SK-N-SH (cell line): ENCODE results near the gene FGF22. TPM values are rescaled to one million over a fixed set of nuclear protein-coding genes. Genes with fewer than 3 reads are reported as not detected.

ENCODE experiments used
- CTCF ChIA-PET: fragments of 300-600, 350-600 bp; formaldehyde crosslinking; extraction: SDS; loops from one replicate; lab custom pipeline; 2021; lab: Yijun Ruan, JAX
- POLR2A ChIA-PET: fragments of 350-600 bp; sonication (Branson Sonifier 250); formaldehyde crosslinking; extraction: SDS; loops from one replicate; lab custom pipeline; 2020; ENCODE audit warnings: antibody characterized with exemption, inconsistent platforms; lab: Yijun Ruan, JAX
- DNase-seq: peaks from one replicate; pipeline ENCODE4 v3.0.0; 2012
- H2AFZ ChIP-seq: fragments of 200-600 bp; sonication (generic); 2 replicates; pipeline ENCODE4 v1.8.1; 2016; ENCODE audit warnings: antibody characterized with exemption, mild to moderate bottlenecking, low read depth
- H3F3A ChIP-seq: fragments of 200-600 bp; sonication (generic); replicated peaks from 2 replicates; pipeline ENCODE3; 2016; ENCODE audit warnings: antibody characterized with exemption, mild to moderate bottlenecking; ENCODE audit not compliant: insufficient read depth
- H3K27ac ChIP-seq, 2 experiments: fragments of 200-500 bp in 1 of 2; fragments of 200-600 bp in 1 of 2; sonication (Bioruptor generic) in 1 of 2; sonication (generic), shearing (Covaris generic) in 1 of 2; 2 replicates each; pipeline versions ENCODE4 v1.5.1 to v1.6.1; 2014 to 2016; ENCODE audit warnings: low read depth in 2 of 2, inconsistent platforms in 1 of 2, low read length in 1 of 2, mild to moderate bottlenecking in 1 of 2, mixed read lengths in 1 of 2
- H3K27me3 ChIP-seq: fragments of 200-600 bp; sonication (generic), shearing (Covaris generic); 2 replicates; pipeline ENCODE4 v1.6.1; 2016; ENCODE audit warnings: mixed run types; ENCODE audit not compliant: insufficient read depth
- H3K36me3 ChIP-seq, 2 experiments: fragments of 200-500 bp in 1 of 2; fragments of 200-600 bp in 1 of 2; sonication (Bioruptor generic) in 1 of 2; sonication (generic) in 1 of 2; replicated peaks in 1 of 2; 2 replicates each; pipeline versions ENCODE3 to v1.5.1; 2014 to 2016; ENCODE audit warnings: low read length in 1 of 2, mild to moderate bottlenecking in 1 of 2; ENCODE audit not compliant: insufficient read depth in 2 of 2, control insufficient read depth in 1 of 2
- H3K4me1 ChIP-seq, 2 experiments: fragments of 200-500 bp in 1 of 2; fragments of 200-600 bp in 1 of 2; sonication (Bioruptor generic) in 1 of 2; sonication (generic), shearing (Covaris generic) in 1 of 2; 2 replicates each; pipeline versions ENCODE4 v1.5.1 to v1.6.1; 2014 to 2016; ENCODE audit warnings: low read depth in 1 of 2, low read length in 1 of 2, mixed run types in 1 of 2; ENCODE audit not compliant: insufficient read depth in 2 of 2, control insufficient read depth in 1 of 2
- H3K4me2 ChIP-seq: fragments of 200-600 bp; sonication (generic), shearing (Covaris generic); 2 replicates; pipeline ENCODE4 v1.6.1; 2017; ENCODE audit warnings: mixed run types
- H3K4me3 ChIP-seq, 2 experiments: fragments of 200-500 bp in 1 of 2; fragments of 200-600 bp in 1 of 2; sonication (Bioruptor generic) in 1 of 2; sonication (generic), shearing (Covaris generic) in 1 of 2; 2 replicates each; pipeline versions ENCODE4 v1.5.1 to v1.8.1; 2014 to 2016; ENCODE audit warnings: low read depth in 2 of 2, inconsistent platforms in 1 of 2, low read length in 1 of 2, mild to moderate bottlenecking in 1 of 2, mixed read lengths in 1 of 2, moderate library complexity in 1 of 2
- H3K79me2 ChIP-seq: fragments of 200-600 bp; sonication (generic); 2 replicates; pipeline ENCODE4 v1.8.1; 2017; ENCODE audit warnings: mild to moderate bottlenecking; ENCODE audit not compliant: insufficient read depth
- H3K9ac ChIP-seq: fragments of 200-600 bp; sonication (generic); 2 replicates; pipeline ENCODE4 v1.6.1; 2017; ENCODE audit warnings: mixed run types
- H3K9me2 ChIP-seq: fragments of 200-600 bp; sonication (generic); 2 replicates; pipeline ENCODE4 v1.6.1; 2017; ENCODE audit warnings: mixed run types
- H3K9me3 ChIP-seq: fragments of 200-600 bp; sonication (generic); 2 replicates; pipeline ENCODE4 v1.6.1; 2017; ENCODE audit warnings: mixed run types, mild to moderate bottlenecking, moderate library complexity
- H4K20me1 ChIP-seq: fragments of 200-600 bp; sonication (generic); 2 replicates; pipeline ENCODE4 v1.6.1; 2017; ENCODE audit warnings: mild to moderate bottlenecking, mixed run types; ENCODE audit not compliant: insufficient read depth
- CTCF ChIP-seq: fragments of 200-600 bp; sonication (generic); IDR thresholded peaks from 2 replicates; pipeline ENCODE4 v1.6.1; 2017; ENCODE audit warnings: antibody characterized with exemption, mild to moderate bottlenecking, moderate library complexity
- ELF1 ChIP-seq: IDR thresholded peaks from 2 replicates; pipeline ENCODE4 v1.4.0; 2012
- FOXM1 ChIP-seq: IDR thresholded peaks from 2 replicates; pipeline ENCODE4 v1.4.0; 2012; ENCODE audit warnings: low read depth, mild to moderate bottlenecking
- GABPA ChIP-seq: IDR thresholded peaks from 2 replicates; pipeline ENCODE4 v1.4.0; 2012; ENCODE audit warnings: low read depth, mild to moderate bottlenecking
- IRF3 ChIP-seq: fragments of 150-350 bp; IDR thresholded peaks from 2 replicates; pipeline ENCODE4 v1.6.1; 2016; ENCODE audit warnings: mild to moderate bottlenecking, low read depth, low read length
- JUND ChIP-seq: IDR thresholded peaks from 2 replicates; pipeline ENCODE4 v1.4.0; 2012
- MEF2A ChIP-seq: IDR thresholded peaks from 2 replicates; pipeline ENCODE4 v1.4.0; 2012; ENCODE audit warnings: low read depth, borderline replicate concordance
- NFIC ChIP-seq: IDR thresholded peaks from 2 replicates; pipeline ENCODE4 v1.4.0; 2012; ENCODE audit warnings: borderline replicate concordance
- NRF1 ChIP-seq: IDR thresholded peaks from 2 replicates; pipeline ENCODE4 v1.6.1; 2012; ENCODE audit warnings: low read depth, mild to moderate bottlenecking, low read length
- PBX3 ChIP-seq: IDR thresholded peaks from 2 replicates; pipeline ENCODE4; 2012
- POLR2AphosphoS5 ChIP-seq: IDR thresholded peaks from 2 replicates; pipeline ENCODE4 v1.6.1; 2012; ENCODE audit warnings: low read depth, low read length
- RAD21 ChIP-seq: IDR thresholded peaks from 2 replicates; pipeline ENCODE4 v1.6.1; 2012; ENCODE audit warnings: mild to moderate bottlenecking, low read length
- REST ChIP-seq: IDR thresholded peaks from 2 replicates; pipeline ENCODE4 v1.6.1; 2012; ENCODE audit warnings: mild to moderate bottlenecking, low read depth, low read length, moderate library complexity
- RXRA ChIP-seq: IDR thresholded peaks from 2 replicates; pipeline ENCODE4 v1.4.0; 2012; ENCODE audit warnings: low read depth, mild to moderate bottlenecking, borderline replicate concordance
- TAF1 ChIP-seq: IDR thresholded peaks from 2 replicates; pipeline ENCODE4 v1.6.1; 2012; ENCODE audit warnings: low read depth, mild to moderate bottlenecking, low read length, moderate library complexity, borderline replicate concordance
- TCF12 ChIP-seq: IDR thresholded peaks from 2 replicates; pipeline ENCODE4 v1.4.0; 2012
- TEAD4 ChIP-seq: IDR thresholded peaks from 2 replicates; pipeline ENCODE4 v1.4.0; 2012; ENCODE audit warnings: mild to moderate bottlenecking, borderline replicate concordance; ENCODE audit not compliant: insufficient read depth
- USF1 ChIP-seq: IDR thresholded peaks from 2 replicates; pipeline ENCODE4 v1.4.0; 2012; ENCODE audit warnings: low read depth, borderline replicate concordance
- USF2 ChIP-seq: fragments of 150-350 bp; IDR thresholded peaks from 2 replicates; pipeline ENCODE4 v1.6.1; 2017; ENCODE audit warnings: antibody characterized with exemption, low read length, low read depth, borderline replicate concordance
- ZBTB33 ChIP-seq: IDR thresholded peaks from 2 replicates; pipeline ENCODE4 v1.4.0; 2012; ENCODE audit warnings: low read depth, borderline replicate concordance
- WGBS: methylation state at CpG from one replicate; pipeline ENCODE4 v1.1.6; 2017; ENCODE audit warnings: low lambda C conversion rate; 5-methylcytosine and 5-hydroxymethylcytosine counted together
- polyA plus RNA-seq, 3 experiments: library from polyadenylated mRNA; depleted of rRNA; stranded (reverse); fragments of >200 nt; gene quantifications; 2 replicates each; pipeline ENCODE4 v1.2.3, GENCODE V29; 2012

The FGF22 gene
- polyA plus RNA-seq, 1 of the 3 experiments (the other 2 are of a cell fraction) = 0.62 TPM

GRCh38 chr19:610071-610800, 29.4 kb upstream of the FGF22 start:
- H3K9me3 ChIP-seq = no peaks in the 10 kb centered on the region
- H3K4me3 ChIP-seq = no peak overlapping the region
- no peaks in the 10 kb centered on the region for H3K79me2 ChIP-seq
- peak overlapping the region; percentile 40 for H3K4me2 ChIP-seq
- peaks cover 5 to 33% of the 10 kb centered on the region in 2 experiments; a peak in 3 of 4 replicates for H3K4me1 ChIP-seq
- peaks cover 26% of the 10 kb centered on the region for H3F3A ChIP-seq
- no peak overlapping the region for H2AFZ ChIP-seq
- CTCF ChIA-PET = no interaction called here
- no peak for TF ChIP-seq CTCF
- no peak for TF ChIP-seq USF1
- TF ChIP-seq POLR2AphosphoS5 = no peak
- TF ChIP-seq NFIC = no peak
- TF ChIP-seq ELF1 = no peak
- TF ChIP-seq MEF2A = no peak
- TF ChIP-seq REST = no peak
- no peak for TF ChIP-seq TCF12
- no peak for TF ChIP-seq PBX3
- TF ChIP-seq GABPA = no peak
- TF ChIP-seq FOXM1 = no peak
- no peak for TF ChIP-seq IRF3
- no peak for TF ChIP-seq TEAD4
- no peak for TF ChIP-seq RXRA
- TF ChIP-seq RAD21 = no peak
- TF ChIP-seq TAF1 = no peak
- TF ChIP-seq ZBTB33 = no peak
- no peak for TF ChIP-seq JUND
- TF ChIP-seq NRF1 = no peak
- TF ChIP-seq USF2 = no peak
- TF ChIP-seq, all 33 proteins: peak for 0
- DNase-seq = no peak
- Histone ChIP-seq H3K9ac (no peak overlapping the region; the same call in 1 of the 2 replicates), H3K9me2 (no peaks in the 10 kb centered on the region), H3K36me3 (peaks cover 0 to 10% of the 10 kb centered on the region in 2 experiments), H3K27me3 (no peaks in the 10 kb centered on the region), H4K20me1 (no peaks in the 10 kb centered on the region), H3K27ac (peak overlapping the region; percentile 78 to 81)
- POLR2A ChIA-PET = interaction anchor here (0.8 kb wide), 1 partner anchor 12 kb away, joined by 3 read pairs; no protein-coding TSS in a partner anchor
- WGBS = 92% methylated on average over 5 of the region's 38 CpGs
